Frontal cortex (tissue), 4 donors: ENCODE measurements around the gene HYAL3. TPM values are rescaled to one million over a fixed set of nuclear protein-coding genes. Genes with fewer than 3 reads are reported as not detected.

Experiments used
- DNase-seq, 2 donors: peaks; one replicate each; pipeline ENCODE4 v3.0.0; 2012; ENCODE audit warnings: low spot score in 2 of 2
- FAIRE-seq: peaks from 2 replicates; lab custom pipeline; 2012; peaks lifted over from hg19 to GRCh38; lab: Jason Lieb, UNC
- total RNA-seq: library from RNA; depleted of rRNA; stranded (reverse); fragments of >200 nt; gene quantifications from one replicate; pipeline ENCODE4 v1.2.3, GENCODE V29; 2014
- donor health status: control.
- donor health status: control.
- donor health status: control.

HYAL3 gene
- total RNA-seq, 1 donor from 2014 or later, result 3.7 TPM

DNA sequence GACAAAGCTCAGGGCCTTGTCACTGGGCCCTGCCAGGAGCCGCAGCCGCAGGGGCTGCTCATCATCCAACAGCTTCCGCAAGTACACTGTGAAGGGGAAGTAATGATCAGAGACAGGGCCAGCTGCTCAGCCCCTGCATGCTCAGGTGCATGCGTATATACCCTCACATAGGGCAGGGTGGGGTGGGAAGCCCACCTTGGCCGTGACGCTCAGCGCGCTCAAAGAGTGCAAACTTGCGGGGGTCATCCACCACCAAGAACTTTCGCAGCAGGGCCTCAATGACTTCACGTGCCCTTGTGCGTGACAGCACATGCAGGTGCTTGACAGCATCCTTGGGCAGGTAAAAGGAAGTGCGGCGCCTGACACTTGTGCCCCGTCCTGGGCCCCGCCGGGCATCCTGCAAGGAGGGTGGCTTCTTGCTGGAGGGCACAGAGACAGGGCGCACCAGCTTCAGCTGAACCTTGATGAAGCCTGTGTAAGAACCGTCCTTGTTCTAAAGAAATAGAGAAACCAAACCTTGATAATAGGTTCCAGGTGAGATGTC lies 32.2 kb upstream of the HYAL3 start:
- no peak for FAIRE-seq

DNA sequence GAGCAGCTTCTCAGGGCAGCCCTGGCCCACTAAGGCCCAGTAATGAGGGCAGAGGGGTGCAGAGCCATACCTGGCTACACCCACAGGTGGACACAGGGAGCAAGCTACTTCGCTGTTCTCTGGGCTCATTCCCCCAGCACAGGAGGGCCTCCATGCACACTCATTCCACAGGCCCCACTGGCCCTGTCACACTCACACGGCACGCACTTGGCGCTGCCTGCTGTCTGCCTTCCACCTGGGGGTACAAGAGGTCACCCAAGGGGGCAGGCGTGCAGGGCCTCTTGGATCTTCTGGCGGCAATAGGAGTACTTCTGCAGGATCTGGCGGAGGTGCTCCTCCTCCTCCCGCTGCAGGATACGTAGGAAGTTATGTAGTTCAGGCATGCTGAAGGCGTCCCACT lies 31.1 kb upstream of the HYAL3 start:
- DNase-seq (no peak), FAIRE-seq (no peak)

More for the DNA sequence above, 32.2 kb upstream of the HYAL3 start:
- DNase-seq, result no peak

DNA sequence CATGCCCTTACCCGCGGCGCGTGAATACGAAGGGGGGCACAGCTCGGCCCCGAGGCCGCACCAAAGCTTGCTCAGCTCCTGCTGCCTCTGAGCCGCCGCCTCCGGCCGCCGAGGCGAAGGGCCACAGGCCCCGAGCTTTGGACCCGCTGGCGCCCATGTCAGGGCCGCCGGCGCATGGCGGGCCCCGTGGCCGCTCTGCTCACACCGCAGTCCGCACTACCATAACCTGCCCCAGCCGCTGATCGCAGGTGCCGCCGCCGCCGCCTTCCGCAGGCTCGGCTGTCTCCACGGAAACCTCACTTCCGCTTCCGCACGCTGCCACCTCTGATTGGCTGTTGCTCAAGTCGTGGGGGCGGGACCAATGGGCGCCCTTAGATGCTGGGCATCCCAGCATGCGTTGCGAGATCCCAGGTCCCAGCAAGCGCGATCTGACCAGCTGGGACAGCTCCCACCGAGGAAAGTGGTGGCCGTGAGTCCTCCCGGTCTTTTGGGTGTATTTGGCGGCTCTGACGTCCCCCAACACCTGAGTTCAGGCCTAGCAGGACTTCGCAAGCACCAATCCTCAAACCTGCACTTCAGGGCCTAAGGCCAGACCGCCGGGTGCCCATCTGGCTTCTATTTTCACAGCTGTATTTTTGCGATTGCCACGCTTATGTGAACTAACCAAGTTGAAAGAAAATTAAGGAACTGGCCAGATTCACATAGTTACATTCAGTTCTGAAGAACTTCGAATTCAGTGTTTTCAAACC lies 28.9 kb upstream of the HYAL3 start, which contains the start of gene TUSC2:
TSS of gene TUSC2 (minus strand) at position 281 of the 749 bp plus-strand sequence. CDS start at position 157, 124 bp downstream.
- peak; percentile 77 for FAIRE-seq
- DNase-seq, result peak; percentile 95 to 97

DNA sequence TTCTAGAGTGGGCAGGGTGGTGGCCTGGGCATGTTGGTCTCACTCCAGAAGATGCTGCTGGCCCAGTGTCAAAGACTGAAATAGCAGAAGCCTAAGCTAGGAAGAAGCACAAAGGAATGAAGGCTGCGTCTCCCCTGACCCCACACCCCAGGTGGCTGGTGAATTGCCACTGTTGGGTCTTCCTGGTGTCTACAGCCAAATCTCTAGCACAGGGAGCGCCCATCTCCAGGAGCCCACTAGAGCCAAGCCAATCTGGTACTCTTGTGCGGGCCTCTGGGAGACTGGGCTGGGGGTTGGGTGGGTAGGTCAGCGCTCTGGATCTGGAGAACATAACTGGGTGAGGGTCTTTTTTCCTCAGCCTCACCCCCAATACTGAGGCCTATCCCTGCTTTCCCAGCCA lies 27.9 kb upstream of the HYAL3 start:
- DNase-seq, result no peak
- FAIRE-seq, result no peak

DNA sequence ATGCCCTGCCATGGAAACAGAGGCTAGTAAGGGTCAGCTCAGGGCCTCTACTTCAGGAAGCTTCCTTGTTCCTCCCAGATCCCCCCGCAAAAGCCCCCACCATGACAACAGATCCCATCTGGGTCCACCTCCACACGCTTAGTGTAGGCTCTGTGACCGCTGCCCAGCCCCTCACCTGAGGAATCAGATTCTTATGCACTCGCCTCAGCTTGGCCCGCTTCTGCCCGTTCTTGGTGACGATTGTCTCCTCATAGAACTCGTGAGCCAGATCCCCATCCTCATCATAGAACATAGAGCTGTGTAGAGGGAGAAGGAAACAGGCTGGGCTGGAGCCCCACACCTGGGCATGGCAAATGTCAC lies 27.0 kb upstream of the HYAL3 start:
- FAIRE-seq, result no peak
- no peak for DNase-seq

DNA sequence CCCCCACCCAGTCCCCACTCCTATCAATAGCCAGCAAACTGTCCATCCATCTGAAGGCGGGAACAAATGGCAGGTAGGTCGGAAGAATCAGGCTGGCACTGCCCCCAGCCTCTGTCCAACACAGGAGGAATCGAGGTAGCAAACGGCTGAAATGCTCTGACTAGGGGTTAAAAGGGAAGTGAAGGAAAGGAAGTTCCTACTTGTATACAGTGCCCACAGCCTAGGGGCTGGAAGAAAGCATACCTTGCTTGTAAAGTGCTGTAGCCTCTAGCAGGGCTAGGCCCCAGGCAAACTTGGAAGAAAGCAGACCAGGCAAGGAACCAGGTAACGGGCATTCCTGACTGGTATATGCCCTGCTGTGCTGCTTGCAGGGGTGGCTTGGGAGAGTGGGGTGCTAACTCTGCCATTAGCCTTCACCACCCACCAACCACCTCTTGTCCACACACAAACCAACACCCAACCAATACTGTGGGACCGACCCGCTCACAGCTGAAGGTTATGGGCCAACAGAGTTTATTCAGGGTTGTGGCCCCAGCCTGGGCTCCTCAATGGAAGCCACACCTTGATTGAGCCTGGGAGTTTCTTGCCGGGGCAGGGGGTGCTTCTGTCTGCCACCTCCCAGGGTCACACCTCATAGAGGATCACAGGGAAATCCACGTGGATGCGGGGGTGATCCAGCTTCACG lies 26.4 kb upstream of the HYAL3 start:
- FAIRE-seq (no peak), DNase-seq (no peak)

DNA sequence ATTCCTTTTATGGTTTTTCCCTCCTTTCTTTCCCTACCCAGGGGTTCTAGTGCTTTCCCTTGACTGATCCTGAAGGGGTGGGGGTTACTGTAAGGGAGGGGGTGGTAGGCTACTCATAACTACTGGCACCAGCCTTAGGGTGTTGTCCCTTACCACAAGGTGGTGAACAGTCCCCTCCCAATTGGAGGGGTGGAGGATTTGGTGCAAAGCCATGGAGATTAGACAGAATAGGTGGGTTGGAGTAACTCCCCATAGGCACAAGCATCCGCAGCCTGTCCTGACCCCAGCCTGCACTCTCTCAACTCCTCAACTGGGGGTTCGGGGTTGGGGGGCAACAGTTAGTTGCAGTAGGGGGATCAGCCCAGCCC lies 25.9 kb upstream of the HYAL3 start:
- DNase-seq (no peak), FAIRE-seq (no peak)

DNA sequence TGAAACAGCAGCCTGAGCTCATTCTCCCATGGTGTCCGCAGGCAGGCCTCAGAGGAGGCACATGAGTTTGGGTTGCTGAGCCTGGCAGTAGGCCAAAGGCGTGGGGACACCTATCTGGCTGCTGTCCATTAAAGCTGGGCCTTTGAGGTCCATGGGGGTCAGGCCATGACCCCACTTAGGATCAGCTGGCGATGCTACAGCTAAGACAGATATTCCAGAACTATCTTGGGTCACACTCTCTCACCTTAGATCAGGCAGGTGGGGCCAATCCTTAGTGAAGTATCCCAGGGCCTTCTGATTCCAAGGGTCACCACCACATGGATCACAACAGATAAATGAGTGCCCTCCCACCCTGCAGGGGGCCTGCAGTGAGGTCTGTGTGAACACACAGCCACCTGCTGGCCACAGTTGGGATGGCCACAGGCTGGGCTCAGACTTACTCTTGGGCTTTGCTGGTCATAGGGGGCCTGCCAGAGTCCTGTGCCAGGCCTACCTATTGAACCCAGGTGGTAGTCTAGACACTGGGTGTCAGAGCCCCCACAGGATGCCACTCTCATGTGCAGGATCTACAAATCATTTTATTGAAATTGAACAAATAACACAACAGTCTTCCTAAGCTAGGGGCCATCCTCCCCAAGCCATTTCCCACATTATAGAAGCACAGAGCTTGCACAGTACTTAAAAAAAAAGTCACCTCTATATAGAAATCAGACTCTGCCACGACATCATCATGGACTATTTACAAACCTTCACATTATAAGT lies 25.3 kb upstream of the HYAL3 start:
- no peak for FAIRE-seq
- peak; percentile 79 for DNase-seq

DNA sequence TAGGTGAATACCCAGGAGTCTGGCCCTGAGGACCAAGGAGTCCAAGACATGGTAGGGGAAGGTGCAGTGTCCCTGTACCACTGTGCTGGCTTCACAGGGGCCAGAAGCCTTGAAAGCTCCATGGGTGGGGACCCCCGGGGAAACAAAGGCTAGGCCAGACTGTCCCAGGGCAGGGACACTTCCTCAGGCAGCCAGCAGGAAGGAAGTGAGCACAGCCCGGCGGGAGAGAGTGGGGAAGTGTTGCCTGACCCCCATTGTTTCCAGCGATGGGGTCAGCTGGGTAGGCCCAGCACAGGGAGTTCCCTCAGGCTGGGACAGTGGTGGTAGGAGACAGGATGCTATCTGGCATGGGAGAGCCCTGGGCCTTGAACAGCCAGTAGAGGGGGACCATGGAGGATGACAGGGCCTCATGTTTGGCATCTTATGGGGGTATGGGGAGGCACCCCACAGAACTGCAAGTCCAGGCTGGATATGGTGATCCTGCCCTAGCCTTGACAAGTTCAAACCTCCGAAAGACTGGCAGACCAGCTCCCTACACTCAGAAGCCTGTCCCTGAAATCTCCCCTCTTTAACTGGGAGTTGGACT lies 24.5 kb upstream of the HYAL3 start:
- no peak for DNase-seq
- FAIRE-seq, result no peak

DNA sequence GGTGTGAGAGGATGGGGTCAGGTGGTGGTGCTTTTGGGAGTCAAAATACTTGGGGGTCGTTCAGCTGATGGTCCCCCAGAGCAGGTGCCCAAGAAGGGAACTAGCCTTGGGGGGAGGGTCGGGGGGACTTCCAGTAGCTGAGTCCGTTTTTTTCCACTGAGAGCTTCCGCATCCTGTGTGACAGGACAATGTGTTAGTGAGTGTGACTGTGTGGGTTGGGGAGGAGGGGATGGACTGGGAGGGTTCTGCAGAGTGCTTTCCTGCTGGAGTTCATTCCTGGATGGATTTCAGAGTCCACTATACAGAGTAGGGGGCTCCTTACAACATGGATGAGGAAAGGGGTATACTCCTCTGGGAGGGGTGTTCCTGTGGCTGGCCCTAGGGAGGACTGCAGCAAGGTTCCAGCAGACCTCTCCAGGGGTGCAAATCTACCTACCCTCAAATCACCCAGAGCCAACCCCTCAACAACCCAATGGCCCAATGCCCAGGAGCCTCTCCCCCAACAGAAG lies 23.9 kb upstream of the HYAL3 start:
- FAIRE-seq (no peak), DNase-seq (no peak)

DNA sequence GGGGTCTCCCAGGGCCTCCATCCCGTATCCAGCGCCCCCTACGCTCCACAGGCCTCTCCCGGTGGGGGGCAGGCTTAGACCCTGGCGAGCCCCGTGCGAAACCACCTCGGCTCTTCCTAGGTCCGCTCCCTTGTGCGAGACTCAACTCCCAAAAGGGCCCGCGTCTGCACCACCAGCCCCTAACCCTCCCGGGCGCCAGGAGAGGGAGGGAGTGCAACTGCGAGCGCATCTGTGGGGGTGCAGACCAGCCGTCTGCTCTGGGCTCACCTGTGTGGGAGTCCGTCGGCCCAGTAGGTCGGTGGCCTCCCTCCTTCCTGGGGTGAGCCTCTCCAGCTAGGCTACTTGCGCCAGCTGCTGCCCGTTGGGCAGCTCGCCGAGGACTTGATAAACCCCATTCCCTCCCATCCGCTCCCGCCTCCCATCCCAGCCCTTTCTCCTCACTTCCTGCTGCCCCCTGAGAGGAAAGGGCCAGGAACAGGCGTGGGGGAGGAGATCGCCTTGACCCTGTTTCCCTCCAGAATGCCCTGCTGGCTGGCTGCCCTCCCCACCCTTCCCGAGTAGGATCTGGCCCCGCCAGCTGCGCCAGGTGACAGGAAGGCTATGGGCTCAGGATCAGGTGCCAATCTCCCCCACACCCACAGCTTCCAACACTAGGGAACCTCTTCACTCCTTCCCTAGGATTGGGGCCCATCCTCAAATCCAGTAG lies 23.3 kb upstream of the HYAL3 start, which contains the start of gene HYAL2:
TSS of gene HYAL2 (minus strand) at position 360 of the 706 bp plus-strand sequence. CDS start 2,256 bp downstream, outside the sequence.
- DNase-seq, result no peak
- FAIRE-seq, result no peak

DNA sequence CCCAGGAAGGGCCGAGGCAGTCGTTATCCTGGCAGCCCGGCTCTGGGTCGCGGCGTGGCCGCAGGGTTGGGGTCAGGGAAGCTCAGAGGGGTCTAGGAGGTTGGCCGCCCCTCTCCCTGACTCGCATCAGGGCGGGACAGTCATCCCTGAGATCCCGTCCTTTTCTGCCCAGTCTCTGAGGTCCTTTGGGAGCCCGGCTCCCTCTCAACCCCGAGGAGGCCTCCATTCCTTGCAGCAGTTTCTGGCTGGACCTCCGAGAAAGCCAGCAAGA lies 22.8 kb upstream of the HYAL3 start:
- FAIRE-seq (no peak), DNase-seq (no peak)

DNA sequence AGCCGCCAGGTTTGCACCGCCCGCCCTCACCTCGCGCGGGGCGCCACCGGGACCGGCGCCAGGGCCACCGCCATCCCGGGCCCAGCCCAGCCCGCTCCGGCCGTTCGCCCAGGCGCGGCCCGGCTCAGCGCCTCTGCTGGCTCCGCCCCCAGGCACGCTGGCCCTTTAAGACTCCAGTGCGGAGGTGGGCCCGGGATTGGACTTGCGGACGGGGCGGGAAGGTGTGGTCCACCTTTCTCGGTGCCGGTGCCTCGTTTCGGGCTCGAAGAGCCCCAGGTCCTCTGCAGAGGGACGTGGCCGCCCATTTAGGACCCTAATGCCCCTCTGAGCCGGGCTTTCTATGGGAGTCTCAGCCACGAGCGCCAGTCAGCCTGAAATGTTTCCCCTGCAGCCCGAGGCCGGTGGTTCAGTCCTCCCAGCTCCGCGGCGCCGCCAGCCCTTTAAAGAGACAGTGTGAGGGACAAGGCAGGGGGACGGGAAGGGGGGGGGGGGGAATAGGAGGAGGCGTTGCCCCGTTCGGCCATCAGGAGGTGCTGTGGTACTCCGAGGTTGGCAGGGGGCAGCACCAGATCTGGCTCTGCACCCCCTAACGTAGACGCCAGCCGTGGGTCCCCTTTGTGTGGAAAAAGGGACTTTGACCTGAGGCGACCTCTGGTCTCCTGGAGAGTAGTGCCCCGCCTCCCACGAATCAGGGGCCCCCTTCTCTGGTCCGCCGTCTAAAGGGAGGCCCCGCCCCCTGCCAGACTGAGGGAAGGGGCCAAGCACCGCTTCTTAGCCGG lies 22.3 kb upstream of the HYAL3 start:
- FAIRE-seq (no peak), DNase-seq (peak; percentile 90 to 91)

DNA sequence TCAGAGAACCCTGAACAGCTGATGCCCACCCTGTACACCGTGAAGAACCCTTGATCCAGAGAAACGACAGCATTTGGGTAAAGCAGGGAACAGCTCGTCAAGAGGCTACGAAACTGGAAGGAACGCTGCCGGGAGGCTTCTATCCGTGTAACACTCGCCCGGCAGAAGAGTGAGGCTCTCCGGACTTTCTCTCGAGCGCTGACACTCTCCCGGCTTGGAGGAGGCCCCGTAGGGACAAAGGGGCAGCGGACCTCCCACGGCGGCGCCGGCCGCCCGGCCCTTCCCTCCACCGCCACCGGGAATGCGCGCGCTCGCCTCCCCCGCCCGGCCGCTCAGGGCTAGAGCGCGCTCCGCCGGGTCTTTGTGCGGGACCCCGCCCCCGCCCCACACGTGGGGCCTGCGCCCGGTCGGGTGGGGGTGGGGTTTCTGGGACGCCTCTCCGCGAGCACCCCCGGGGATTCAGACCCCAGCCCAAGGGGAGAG lies 21.7 kb upstream of the HYAL3 start:
- FAIRE-seq (no peak), DNase-seq (peak; percentile 88 to 91)

DNA sequence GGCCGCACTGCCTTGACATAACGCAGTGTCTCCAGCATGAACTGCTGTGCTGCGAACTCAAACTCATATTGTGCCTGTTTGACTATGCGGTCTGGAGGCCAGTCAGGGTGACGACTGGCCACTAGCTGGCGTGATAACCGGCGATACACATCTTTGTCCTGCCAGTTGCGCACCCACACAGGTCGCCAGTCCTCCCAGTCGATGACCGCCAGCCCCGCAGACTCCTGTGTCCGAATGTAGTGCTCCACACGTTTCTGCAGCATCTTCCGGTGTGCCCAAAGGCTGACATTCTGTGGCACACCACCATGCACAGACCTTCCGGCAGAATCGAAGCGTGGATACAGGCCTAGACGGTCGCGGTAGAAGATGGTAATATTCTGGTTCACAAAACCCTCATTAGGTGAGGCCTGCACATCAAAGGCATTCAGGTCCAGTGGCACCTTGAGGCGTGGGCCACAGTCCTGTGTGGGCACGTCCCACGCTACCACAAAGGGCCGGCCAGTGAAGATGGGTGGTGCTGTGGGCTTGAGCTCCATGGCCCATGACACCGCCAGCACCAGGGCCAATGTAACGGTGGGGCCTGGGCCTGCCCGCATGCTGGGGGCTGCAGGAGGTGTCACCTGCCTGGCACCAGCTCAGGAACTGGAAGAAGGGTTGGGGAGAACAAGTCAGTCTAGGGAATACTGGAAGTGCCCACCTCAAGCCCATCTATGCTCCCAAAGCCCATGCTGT lies 20.9 kb upstream of the HYAL3 start:
- FAIRE-seq (no peak), DNase-seq (no peak)

DNA sequence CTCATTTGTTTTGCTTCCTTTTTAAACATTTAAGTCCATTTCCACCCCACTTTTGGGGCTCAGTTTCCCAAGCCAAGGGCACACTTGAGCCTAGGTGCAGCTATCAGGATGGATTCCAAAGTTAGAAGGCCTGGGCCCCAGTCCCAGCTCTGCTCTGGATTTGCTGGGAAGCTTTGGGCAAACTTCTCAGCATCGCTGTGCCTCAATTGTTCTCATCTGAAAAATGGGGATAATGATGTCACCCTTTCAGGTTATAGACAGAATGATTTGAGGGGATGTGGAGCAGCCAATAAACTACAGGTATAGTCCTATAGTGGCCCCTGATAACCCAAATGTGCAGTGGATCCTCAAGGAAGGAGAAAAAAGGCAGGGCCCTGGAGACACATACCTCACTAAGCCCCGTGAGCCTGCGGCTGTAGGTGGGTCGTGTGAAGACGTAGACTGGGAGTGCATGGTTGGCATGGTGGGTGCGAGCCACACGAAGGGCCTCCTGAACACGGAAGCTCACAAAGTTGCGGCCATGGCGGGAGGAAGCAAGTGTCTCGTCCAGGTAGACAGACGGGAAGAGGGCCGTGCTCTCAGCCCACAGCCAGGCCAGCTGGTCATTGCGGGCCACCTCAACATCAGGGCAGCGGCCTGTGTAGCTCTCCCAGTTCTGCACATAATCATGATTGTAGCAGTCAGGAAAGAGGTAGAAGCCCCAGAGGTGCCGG lies 20.1 kb upstream of the HYAL3 start:
- FAIRE-seq, result no peak
- no peak for DNase-seq

DNA sequence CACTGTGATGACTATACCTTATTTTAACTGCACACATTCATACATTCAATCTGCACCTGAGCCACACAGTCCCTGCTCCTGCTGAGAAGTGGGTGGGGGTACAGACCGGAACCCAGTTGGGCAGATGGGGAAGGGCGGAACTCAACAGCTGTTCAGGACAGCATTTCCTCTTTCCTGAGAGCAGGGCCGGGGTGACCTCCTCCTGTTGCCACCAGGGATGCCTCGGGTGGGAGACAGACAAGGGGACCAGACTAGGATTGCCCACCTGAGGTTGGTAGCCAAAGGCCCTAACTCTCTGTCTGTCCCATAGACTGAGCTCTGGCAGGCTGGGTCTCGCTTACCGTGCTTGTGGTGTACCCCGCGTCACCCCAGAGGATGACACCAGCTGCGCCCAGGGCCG lies 19.4 kb upstream of the HYAL3 start:
- FAIRE-seq (no peak), DNase-seq (no peak)
